Measurements from ENCODE around the gene RBFOX1.

RBFOX1 gene

DNA sequence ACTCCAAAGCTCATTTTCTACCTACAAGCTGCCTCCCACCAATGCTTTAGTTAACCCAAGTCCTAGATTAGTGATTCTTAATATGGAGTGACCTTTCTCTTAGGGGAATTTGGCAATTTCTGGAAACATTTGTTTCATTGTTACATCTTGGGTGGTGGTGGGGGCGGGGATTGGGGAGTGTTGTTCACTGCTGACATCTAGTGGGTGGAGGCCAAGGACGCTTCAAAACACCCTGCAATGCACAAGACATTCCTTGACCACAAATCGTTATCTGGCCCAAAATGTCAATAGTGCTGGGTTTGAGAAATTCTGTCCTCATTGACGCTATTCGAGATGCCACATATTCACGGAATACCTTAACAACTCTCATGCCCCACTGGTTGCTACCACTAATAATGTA lies 282.9 kb downstream of the RBFOX1 start:
- no peak for DNase-seq

DNA sequence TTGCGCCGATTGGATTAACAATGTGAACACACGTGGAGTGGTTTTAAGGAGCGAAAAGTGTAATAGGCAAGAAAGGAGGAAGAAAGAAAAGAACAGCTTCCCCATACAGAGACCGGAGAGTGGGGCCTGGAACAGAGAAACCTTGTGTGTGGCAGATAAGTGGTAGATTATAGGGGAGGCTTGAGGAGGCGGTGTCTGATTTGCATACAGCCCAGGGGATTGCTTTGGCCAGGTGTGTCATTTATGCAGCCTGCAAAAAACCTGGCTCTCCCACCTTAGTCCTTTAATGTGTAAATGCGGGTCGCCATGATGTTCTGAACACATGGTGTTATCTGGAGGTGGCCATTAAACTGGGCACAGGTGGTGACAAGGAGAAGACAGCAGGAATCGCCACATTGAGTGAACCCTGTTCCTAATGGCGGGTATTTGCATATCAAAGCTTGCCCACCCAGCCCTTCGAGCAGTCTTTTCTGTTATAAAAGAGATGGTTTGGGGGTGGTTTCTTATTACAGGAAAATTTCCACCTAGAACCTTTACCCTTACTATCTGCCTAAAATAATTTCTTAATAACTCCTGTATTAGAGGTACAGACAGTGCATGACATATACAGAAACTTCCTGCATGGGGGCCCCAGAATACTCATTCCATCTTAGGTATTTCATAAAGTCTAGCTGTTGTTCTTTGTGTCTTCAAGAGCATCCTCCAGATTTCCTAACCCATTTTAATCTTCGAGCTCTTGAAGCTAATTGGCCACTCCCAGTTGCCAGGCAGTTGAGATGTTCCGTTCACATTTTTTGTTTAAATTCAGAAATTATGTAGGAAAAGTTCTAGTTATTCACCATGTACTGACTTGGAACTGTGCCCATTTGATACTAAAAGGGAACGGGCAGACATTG lies 292.5 kb downstream of the RBFOX1 start:
- no peak for DNase-seq

DNA sequence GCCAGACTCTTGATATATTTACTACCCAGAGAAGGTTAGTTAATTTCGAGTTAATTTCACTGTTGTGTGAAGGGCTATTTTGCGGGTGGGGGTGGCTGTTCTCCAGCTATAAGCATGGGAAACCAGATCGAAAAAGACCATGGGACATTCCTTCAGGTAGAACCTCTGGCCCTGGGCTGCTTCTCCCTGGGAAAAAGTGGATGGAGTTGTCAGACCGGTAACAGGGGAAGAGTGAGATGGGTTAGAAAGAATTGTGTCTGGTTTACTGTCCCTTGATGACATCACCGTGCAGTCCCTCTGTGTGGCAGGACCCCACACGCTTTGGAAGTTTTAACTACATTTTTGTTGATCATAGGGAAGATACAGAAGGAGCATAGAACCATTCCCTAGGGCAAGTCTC lies 296.3 kb downstream of the RBFOX1 start:
- no peak for DNase-seq

- no peak for DNase-seq
Observed at GRCh38 chr16:7629571-7629970, 296.9 kb downstream of the RBFOX1 start.

GRCh38 chr16:7637446-7637845 lies 304.8 kb downstream of the RBFOX1 start:
- DNase-seq = no peak

GRCh38 chr16:7638306-7638705 lies 305.7 kb downstream of the RBFOX1 start:
- DNase-seq = no peak

DNA sequence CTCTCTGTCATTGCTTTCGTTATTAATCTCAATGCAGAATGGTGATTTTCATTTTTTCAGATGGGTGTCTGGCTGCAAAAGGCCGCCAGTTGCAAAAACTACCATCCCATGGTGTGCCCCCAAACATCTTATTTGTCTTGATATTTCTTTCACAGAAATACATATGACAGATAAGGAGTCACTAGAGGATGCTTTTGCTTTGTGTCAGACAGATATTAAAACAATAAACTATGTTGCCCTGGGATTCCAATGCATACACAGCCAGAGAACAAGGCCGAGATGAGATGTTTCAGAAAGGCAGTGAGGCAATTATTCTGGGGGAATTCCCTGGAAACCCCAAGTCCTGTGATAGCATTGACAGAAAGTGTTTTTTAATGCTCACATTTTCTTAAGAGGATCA lies 307.7 kb downstream of the RBFOX1 start:
- no peak for DNase-seq

DNA sequence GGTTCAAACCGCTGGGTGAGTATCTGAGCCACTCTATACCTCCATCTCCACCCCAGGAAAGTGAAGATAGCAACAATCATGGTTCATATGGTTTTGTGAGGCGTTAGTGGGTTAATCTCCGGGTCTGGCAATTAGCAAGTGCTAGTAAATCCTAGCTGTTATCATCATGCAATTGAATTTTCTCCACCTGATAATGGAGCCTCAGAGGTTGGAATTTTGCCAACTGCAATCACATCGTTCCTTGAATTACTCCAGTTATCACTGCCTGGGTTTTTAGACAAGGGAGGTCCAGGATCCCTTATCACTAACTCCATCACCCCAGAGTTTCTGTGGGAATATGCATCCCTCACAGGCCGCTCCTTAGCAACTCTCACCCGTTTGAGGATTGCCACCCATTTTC lies 311.5 kb downstream of the RBFOX1 start:
- DNase-seq = no peak

DNA sequence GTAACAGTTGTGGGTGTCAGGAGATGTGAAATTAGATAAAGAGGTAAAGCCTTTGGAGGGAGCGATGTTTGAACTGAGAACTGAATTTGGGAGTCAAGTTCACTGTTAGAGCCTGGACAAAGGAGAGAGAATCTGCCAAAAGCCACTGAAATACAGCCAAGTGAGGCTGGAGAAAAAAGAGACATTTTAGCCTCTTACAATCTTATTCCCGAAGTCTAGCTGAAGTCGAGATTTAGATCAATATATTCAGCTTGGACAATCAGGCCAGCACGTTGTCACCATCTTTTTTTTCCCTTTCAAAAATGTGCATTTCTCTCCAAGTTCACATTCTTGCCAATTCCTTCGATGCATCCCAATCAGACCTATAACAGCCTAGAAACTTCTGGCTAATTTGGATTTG lies 312.2 kb downstream of the RBFOX1 start:
- no peak for DNase-seq

DNA sequence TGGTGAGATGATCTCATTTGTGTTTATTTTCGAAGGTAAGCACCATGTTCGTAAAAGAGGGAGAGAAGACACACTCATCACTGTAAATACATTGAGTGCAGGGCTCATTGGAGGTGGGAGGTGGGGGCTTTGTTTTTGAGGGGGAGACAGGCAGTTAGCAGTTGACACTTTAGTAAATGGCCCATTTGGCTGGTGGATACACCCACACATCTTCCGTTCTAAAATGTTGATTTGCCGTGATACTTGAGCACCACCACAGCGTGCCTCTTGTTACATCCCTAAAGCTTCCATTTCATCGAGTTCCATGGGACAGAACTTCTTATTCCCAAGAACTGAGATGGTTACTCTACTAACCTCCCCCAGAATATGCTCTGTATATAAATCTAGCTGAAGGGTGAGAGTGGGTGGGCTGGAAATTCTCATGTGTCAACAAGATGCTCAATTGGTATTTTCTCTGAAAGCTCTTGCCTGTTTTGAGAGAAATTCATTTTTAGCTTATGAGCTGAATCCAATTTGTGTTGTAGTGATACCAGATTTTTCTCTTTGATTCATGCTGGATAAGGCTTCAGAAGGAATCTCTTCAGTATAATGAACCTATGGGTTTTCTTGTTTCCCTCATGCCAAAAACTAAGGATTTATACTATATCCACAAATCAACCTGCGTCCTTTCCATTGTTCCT lies 314.3 kb downstream of the RBFOX1 start:
- DNase-seq = no peak

DNA sequence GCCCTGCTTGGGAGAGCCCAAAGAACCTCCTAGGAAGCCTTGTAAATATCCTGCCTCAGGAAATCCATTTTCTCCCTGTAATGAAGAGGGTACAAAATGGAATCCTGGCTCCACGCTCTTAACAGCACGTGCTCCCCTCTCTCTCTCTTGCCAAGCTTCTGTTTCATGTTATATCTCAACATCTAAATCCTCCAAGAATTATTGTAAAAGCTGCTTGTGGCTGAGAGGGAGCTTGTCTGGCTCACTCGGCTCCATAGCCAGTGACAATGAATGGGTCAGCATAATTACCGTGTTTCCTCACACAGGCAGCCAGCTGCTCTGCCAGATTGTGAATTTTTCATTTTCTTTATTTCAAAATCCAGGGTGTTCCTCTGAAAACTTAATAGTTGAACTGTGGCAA lies 317.8 kb downstream of the RBFOX1 start:
- DNase-seq = no peak

DNA sequence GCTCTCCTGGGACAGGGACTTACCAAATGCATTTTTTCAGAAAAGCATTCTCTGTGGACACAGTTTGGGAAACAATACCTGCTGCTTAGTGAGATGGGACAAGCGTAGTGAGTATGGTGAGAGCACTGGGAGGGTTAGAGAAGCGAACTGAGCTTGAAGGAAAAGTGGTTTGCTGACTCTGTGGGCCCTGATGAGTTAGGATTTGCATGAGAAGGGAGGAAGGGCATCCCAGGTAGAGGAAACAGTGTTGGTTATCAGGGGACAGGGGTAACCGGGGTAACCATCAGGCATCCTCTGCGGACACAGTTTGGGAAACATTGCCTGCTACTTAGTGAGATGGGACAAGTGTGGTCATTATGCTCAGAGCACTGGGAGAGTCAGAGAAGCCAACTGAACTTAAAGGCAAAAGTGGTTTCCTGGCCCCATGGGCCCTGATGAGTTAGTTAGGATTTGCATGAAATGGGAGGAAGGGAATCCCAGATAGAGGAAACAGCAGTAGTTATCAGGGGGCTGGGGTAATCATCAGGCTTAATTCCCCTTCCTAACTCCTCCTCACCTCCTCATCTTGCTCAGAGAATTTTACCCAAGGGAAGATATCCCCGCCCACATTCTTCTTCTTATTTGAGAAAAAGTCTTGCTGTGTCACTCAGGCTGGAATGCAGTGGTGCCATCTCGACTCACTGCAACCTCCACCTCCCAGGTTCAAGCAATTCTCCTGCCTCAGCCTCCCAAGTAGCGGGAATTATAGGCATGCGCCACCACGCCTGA lies 319.3 kb downstream of the RBFOX1 start:
- no peak for DNase-seq

DNA sequence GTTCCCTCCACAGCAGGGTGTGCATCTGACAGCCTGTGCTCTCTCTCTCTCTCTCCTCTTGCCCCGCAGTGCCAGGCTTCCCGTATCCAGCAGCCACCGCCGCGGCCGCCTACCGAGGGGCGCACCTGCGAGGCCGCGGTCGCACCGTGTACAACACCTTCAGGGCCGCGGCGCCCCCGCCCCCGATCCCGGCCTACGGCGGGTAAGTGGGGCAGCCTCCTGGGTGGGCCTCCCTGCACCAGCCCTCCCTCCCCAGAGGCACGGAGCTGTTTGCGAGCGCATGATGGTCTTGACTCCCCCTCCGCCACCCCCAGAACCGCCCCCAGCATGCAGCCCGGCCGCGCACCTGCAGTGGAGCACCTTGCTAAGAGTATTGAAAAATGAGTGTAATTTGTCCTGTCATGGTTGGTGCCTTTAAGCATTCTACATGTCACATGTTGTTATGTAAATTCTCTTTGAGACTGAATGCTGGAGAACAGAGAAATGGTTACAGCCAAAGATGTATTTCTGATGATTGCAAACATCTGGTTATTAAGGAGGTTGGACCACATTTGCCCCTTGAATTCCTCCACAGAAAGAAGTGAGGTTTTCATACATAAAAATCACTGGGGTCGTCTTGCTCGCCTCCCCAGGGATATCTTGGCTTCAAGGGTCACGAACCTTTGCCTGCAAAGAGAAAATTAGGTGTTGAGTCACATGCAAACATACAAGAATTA lies 321.3 kb downstream of the RBFOX1 start:
- no peak for DNase-seq

GRCh38 chr16:7675628-7676027 lies 343.0 kb downstream of the RBFOX1 start:
- DNase-seq = no peak

GRCh38 chr16:7680296-7680695 lies 347.7 kb downstream of the RBFOX1 start:
- DNase-seq = no peak

GRCh38 chr16:7688811-7689210 lies 356.2 kb downstream of the RBFOX1 start:
- no peak for DNase-seq

DNA sequence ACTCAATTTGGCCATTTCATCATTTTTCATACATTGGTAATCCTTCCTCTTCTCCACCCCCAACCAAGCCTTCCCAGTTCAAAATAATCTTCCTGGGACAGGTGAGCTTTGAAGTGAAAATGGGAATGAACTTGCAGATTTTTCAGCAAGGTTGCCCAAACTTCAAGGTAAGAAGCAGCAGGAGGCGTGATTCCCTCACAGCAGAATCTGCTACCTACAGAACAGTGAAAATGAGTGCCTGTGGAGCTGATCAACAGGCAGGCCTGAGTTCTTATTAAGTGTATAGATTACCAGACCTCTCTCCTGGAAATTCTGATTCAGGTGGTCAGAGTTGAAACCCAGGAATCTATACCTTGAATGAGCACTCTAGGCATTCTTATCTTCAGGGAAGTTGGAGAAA lies 356.6 kb downstream of the RBFOX1 start:
- no peak for DNase-seq

DNA sequence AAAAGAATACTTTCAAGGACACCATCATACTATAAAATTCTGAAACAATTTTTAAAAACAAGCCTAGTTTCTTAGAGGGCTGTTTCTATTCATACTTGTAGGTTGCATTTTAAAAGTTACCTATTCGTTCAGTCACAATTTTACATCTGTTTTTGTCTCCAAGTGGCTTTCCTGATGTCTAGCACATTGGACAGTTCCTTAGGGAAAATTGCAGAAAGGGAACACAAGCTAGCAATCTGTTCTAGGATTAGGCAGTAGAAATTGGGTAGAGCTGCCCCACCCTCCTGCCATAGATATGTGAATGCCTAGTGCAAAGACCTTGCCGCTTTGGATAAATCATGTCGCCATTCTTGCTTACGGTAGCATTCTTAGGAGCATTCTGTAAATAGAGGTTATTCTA lies 358.9 kb downstream of the RBFOX1 start:
- DNase-seq = no peak

- no peak for DNase-seq
Observed at GRCh38 chr16:7703672-7704071, 371.0 kb downstream of the RBFOX1 start.

DNA sequence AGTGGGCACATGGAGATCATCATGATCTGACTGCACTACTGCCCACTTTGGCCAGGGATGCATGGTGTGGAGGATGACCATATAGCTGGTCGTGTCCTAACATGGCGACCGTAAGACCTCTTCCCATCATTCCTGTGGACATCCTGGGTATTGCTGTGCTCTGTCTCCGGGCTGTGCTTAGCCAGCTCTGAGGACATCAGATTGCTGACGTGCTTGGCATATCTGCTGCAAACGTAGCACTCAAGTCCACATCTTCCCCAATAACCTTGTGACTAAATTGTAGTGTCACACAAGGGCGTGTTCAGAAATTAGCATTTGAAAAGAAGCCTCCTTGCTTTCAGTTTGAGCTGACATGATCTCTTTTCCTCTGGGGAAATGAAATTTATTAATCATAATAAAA lies 373.2 kb downstream of the RBFOX1 start:
- no peak for DNase-seq

- no peak for DNase-seq
Observed at GRCh38 chr16:7709186-7709585, 376.5 kb downstream of the RBFOX1 start.

DNA sequence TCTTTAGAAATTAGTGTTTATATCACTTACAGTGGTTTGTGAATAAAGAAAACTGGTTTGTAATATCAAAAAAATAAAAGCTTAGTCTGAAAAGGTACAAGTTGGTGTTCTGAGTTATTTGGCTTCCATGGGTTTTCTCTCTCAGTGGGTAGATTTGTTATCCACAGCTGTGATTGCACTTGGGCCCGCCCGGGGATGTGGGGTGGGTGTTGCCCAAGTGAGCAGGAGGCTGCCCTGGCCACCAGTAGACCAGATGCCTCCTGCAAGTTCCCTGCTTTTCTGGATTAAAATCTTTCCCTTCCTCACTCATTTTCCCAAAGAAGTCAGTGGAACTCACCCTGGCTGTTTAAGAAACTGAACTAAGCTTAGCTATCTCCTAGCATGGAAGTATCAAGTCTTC lies 380.6 kb downstream of the RBFOX1 start:
- DNase-seq = no peak

DNA sequence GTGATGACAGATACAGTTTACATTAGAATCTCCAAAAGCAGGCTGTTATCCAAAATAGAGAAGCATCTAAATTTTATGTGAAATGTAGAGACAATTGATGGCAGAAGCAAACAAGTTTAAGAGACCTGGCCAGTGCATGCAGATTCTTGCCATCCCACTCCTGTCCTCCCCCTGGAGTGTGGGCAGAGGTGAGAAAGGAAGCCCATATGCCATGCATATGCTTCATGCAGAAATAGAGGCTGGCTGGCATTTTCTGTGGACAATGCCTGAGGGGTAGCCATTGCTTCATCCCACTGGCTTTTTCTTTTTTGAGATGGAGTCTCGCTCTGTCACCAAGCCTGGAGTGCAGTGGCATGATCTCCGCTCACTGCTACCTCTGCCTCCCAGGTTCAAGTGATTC lies 382.1 kb downstream of the RBFOX1 start:
- no peak for DNase-seq
